GM13977 (cell line): ENCODE results near the gene MAGI1.

ENCODE experiments used
- DNase-seq: peaks from one replicate; pipeline ENCODE4 v3.0.0; 2012; ENCODE audit warnings: low spot score
- in situ Hi-C: fragments of 300-500 bp; cut with MboI; formaldehyde crosslinking; loops from one replicate; pipeline ENCODE4 v1.12.0; 2022; ENCODE audit warnings: low sequenced_read_pairs, low pct_unique_long_range_greater_than_20kb, mixed read lengths, inconsistent platforms; ENCODE audit not compliant: unreplicated experiment
- TF ChIP-seq, protein P1 (sequence below): IDR thresholded peaks from 2 replicates; pipeline ENCODE4 v1.5.1; 2012; ENCODE audit warnings: mild to moderate bottlenecking, control low read depth; ENCODE audit not compliant: insufficient read depth; ENCODE audit errors: extremely low read depth, missing control alignments

Gene MAGI1

DNA sequence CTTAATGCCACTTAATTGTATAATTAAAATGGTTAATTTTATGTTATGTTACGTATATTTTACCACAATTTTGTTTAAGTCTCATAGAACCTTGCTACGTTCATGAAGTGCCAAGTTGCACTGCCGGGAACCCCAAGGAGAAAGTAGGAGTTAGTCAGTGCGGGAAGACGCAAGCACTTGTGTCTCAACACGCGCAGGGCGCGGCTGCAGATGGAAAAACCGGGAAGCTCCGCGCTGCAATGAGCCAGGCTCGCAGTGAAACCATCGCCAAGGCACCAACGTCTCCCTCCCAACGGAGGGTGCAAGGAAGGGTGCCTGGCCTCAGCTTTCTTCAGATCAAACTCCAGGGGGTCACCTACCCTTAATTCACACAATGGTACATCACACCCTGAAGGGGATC is 21.6 kb downstream of the MAGI1 start:
- in situ Hi-C loops = no loop called here
- DNase-seq = no peak
- TF ChIP-seq, protein P1, sequence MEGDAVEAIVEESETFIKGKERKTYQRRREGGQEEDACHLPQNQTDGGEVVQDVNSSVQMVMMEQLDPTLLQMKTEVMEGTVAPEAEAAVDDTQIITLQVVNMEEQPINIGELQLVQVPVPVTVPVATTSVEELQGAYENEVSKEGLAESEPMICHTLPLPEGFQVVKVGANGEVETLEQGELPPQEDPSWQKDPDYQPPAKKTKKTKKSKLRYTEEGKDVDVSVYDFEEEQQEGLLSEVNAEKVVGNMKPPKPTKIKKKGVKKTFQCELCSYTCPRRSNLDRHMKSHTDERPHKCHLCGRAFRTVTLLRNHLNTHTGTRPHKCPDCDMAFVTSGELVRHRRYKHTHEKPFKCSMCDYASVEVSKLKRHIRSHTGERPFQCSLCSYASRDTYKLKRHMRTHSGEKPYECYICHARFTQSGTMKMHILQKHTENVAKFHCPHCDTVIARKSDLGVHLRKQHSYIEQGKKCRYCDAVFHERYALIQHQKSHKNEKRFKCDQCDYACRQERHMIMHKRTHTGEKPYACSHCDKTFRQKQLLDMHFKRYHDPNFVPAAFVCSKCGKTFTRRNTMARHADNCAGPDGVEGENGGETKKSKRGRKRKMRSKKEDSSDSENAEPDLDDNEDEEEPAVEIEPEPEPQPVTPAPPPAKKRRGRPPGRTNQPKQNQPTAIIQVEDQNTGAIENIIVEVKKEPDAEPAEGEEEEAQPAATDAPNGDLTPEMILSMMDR = no peak

- no peak for DNase-seq
- TF ChIP-seq, protein P1 = no peak
- in situ Hi-C loops = no loop called here
Measured at GRCh38 chr3:66015841-66016240, 22.9 kb downstream of the MAGI1 start.

DNA sequence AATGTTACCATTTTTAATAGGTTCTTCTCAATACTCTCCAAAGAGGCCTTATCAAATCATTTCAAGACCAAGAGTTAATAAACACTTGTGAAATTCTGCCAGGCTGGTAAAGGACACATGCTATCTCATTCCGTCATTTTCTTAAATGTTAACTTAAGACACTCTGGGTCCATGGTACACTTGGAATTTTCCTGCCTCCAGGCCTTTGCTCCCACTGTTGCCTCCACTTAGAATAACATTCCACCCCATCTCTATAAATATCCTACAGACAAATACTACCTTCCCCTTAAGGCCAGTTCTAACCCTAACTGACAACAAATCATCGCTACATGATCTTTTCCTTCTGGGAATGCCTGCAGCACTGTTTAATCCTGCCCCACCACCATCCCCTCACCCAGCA is 24.1 kb downstream of the MAGI1 start:
- in situ Hi-C loops = no loop called here
- no peak for DNase-seq
- TF ChIP-seq, protein P1 = no peak

DNA sequence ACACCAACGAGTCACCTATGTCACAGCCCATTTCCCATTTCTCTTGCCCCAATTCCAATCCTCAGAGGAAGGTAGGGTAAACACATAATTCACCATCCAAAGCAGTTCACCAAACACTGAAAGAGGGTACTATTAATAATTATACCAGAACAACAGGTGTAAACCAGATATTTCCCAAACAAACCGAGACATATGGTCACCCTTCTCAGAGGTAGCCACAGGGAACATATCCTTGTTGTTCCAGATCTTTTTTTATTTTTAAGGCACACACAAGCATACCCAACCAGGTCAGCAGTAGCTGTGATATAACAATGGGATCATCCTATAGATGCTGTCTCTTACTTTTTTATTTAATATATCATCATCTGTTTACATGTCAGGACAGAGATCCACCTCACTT is 24.7 kb downstream of the MAGI1 start:
- TF ChIP-seq, protein P1 = no peak
- in situ Hi-C loops = no loop called here
- no peak for DNase-seq

- TF ChIP-seq, protein P1 = no peak
- in situ Hi-C loops = no loop called here
- DNase-seq = no peak
Measured at GRCh38 chr3:66012711-66013110, 26.0 kb downstream of the MAGI1 start.

GRCh38 chr3:66010739-66011655 is 27.7 kb downstream of the MAGI1 start:
- in situ Hi-C loops = no loop called here
- TF ChIP-seq, protein P1 = no peak
- no peak for DNase-seq
